GM19395 (cell line): Measurements from ENCODE around the gene RRP9.

Experiments
- ATAC-seq: cut with Tn5 transposase; IDR thresholded peaks from one replicate; pipeline ENCODE4 v1.9.1; 2021; ENCODE audit warnings: mild to moderate bottlenecking, moderate library complexity; ENCODE audit not compliant: unreplicated experiment

RRP9 gene

GRCh38 chr3:51974277-51974962, 32.7 kb upstream of the RRP9 start:
- ATAC-seq, result peak; percentile 23

- ATAC-seq, result no peak
Measured at GRCh38 chr3:51971350-51971749, 29.6 kb upstream of the RRP9 start.

GRCh38 chr3:51970606-51971300, 29.0 kb upstream of the RRP9 start:
- no peak for ATAC-seq

GRCh38 chr3:51969841-51970240, 28.1 kb upstream of the RRP9 start:
- no peak for ATAC-seq

GRCh38 chr3:51968883-51969678, 27.4 kb upstream of the RRP9 start:
- no peak for ATAC-seq

GRCh38 chr3:51968170-51968775, 26.6 kb upstream of the RRP9 start:
- no peak for ATAC-seq

GRCh38 chr3:51967384-51968169, 25.9 kb upstream of the RRP9 start, which contains the start of gene PCBP4:
PCBP4 (minus strand) TSS chr3:51967454; CDS start chr3:51961240, 6,214 bp downstream.
- ATAC-seq, result peak; percentile 59

- ATAC-seq, result peak; percentile 48
Measured at GRCh38 chr3:51966922-51967383, 25.2 kb upstream of the RRP9 start.

- no peak for ATAC-seq
Measured at GRCh38 chr3:51966486-51966885, 24.8 kb upstream of the RRP9 start.

- ATAC-seq, result no peak
Measured at GRCh38 chr3:51966016-51966415, 24.3 kb upstream of the RRP9 start.

- no peak for ATAC-seq
Measured at GRCh38 chr3:51964521-51964920, 22.8 kb upstream of the RRP9 start.

GRCh38 chr3:51963951-51964451, 22.3 kb upstream of the RRP9 start:
- no peak for ATAC-seq

GRCh38 chr3:51962854-51963530, 21.3 kb upstream of the RRP9 start:
- ATAC-seq, result no peak

GRCh38 chr3:51961602-51962569, 20.2 kb upstream of the RRP9 start:
- ATAC-seq, result no peak

GRCh38 chr3:51961011-51961410, 19.3 kb upstream of the RRP9 start:
- ATAC-seq, result no peak

GRCh38 chr3:51960386-51960785, 18.7 kb upstream of the RRP9 start:
- no peak for ATAC-seq

- no peak for ATAC-seq
Measured at GRCh38 chr3:51959651-51960050, 17.9 kb upstream of the RRP9 start.
